Measurements from ENCODE around the gene C20orf141.

C20orf141 gene

DNA sequence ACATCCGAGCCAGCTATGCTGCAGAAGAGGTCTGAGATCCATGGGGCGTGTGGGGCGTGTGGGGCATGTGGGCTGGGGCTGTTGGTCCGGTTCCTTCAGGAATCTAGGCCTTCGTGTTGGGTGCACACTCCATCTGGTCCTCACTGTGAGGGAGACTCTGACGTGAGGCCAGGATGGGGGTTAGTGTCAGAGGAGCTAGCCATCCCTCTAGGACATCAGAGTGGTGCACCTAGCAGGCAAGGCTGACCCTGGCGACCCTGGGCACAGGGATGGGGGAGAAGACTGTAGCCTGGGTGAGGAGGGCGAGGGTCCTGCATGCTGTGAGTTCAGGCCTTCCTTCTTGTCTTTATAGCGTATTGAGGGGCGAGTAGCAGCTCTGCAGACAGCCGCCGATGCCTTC lies 49.8 kb downstream of the C20orf141 start:
- no peak overlapping the region for H3K27ac ChIP-seq
- TF ChIP-seq CTCF (conservative IDR thresholded peaks at IDR 0.05): no peak

DNA sequence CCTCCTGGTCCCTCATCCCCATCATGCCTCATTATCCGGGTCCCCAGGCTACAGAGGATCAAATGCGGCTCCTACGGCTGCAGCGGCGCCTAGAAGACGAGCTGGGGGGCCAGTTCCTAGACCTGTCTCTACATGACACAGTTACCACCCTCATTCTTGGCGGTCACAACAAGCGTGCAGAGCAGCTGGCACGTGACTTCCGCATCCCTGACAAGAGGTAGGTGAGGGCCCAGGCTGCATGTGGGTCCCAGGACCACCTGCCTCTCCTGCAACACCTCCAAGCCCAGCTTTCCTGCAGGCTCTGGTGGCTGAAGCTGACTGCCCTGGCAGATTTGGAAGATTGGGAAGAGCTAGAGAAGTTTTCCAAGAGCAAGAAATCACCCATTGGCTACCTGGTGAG lies 50.3 kb downstream of the C20orf141 start:
- TF ChIP-seq CTCF (conservative IDR thresholded peaks at IDR 0.05): no peak
- H3K27ac ChIP-seq: no peak overlapping the region

Data from VCaP (cell line).